HG03442 (cell line): ENCODE data around the gene GNB4.
A peak's percentile ranks its signal among the peaks of the same experiment; 100 is the strongest.

Experiments
- ATAC-seq: cut with Tn5 transposase; IDR thresholded peaks from one replicate; pipeline ENCODE4 v1.9.1; 2021; ENCODE audit warnings: mild to moderate bottlenecking, moderate library complexity; ENCODE audit not compliant: unreplicated experiment

Gene GNB4

GRCh38 chr3:179438841-179439240, 12.4 kb downstream of the GNB4 start:
- ATAC-seq, result peak; percentile 81

GRCh38 chr3:179436517-179436916, 14.8 kb downstream of the GNB4 start:
- ATAC-seq, result no peak

- no peak for ATAC-seq
These were observed 18.8 kb downstream of the GNB4 start for GRCh38 chr3:179432451-179432850.

GRCh38 chr3:179432021-179432420, 19.2 kb downstream of the GNB4 start:
- peak; percentile 66 for ATAC-seq

GRCh38 chr3:179430277-179430870, 20.9 kb downstream of the GNB4 start:
- ATAC-seq, result no peak

GRCh38 chr3:179428876-179429548, 22.3 kb downstream of the GNB4 start:
- ATAC-seq, result no peak

- ATAC-seq, result no peak
These were observed 26.2 kb downstream of the GNB4 start for GRCh38 chr3:179425075-179425474.

GRCh38 chr3:179421500-179421899, 29.8 kb downstream of the GNB4 start:
- no peak for ATAC-seq

- ATAC-seq, result no peak
These were observed 32.7 kb downstream of the GNB4 start for GRCh38 chr3:179418610-179419009.

GRCh38 chr3:179416681-179417080, 34.6 kb downstream of the GNB4 start:
- ATAC-seq, result no peak

GRCh38 chr3:179415377-179415776, 35.9 kb downstream of the GNB4 start:
- no peak for ATAC-seq

GRCh38 chr3:179414804-179415203, 36.5 kb downstream of the GNB4 start:
- no peak for ATAC-seq

- ATAC-seq, result peak; percentile 57
These were observed 40.3 kb downstream of the GNB4 start for GRCh38 chr3:179410999-179411398.

GRCh38 chr3:179410331-179410730, 40.9 kb downstream of the GNB4 start:
- peak; percentile 58 for ATAC-seq

GRCh38 chr3:179404307-179404706, 47.0 kb downstream of the GNB4 start:
- no peak for ATAC-seq

GRCh38 chr3:179402963-179403362, 48.3 kb downstream of the GNB4 start:
- no peak for ATAC-seq

- no peak for ATAC-seq
These were observed 49.7 kb downstream of the GNB4 start for GRCh38 chr3:179401561-179401960.

GRCh38 chr3:179398574-179399231, 52.6 kb downstream of the GNB4 start:
- no peak for ATAC-seq

GRCh38 chr3:179391906-179392305, 59.4 kb downstream of the GNB4 start:
- ATAC-seq, result no peak

GRCh38 chr3:179376474-179376873, 74.8 kb downstream of the GNB4 start:
- ATAC-seq, result no peak

GRCh38 chr3:179375091-179375999, 75.9 kb downstream of the GNB4 start:
- ATAC-seq, result no peak
